ENCODE data around the gene SAMD10. TPM values are rescaled to one million over a fixed set of nuclear protein-coding genes. Genes with fewer than 3 reads are reported as not detected.
"Not testable (repeated sequence)": the region's sequence is repeated elsewhere in the genome, so short reads cannot be mapped to it uniquely, and the experiment has no call there.

Gene SAMD10
- polyA plus RNA-seq, 4 donors: 4.2 to 12.7 (median 7.2) TPM

DNA sequence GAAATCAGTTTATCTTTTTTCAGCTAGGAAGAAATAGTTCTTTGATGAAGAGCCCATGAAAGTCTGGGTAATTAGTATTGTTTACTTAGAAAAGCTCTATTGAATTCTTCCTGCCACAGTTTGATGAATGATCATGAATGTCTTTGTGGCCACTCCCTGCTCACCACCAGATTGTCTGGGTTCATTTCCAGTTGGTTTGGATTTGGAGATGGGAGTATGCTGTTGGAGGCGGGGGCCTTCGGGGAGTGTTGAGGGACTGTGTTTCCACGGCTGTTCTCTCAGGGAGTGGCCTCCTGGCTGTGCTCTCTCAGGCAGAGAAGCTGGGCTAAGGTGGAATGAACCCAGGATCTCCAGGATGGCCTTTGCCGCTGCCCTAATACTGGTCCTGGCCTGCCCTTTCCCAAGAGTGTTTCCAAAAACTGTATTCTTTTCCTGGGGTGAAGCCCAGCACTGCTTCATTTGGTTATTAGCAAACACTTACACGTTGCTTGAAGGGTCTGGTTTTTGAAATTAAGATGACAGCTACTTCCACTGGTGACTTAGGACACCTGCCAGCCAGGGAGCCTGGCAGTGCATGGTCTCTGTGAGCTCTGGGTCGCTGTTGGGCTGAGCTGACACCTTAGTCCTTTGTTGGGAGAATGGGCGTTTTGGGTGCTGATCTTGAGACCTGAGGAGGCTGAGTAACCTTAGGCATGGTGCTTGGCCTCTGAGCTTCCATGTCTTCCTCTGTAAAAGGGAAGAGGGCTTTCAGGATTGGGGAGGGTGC is 24.7 kb upstream of the SAMD10 start:
- no peak for DNase-seq (ENCODE audit: low read depth in 4 of 4, low spot score in 3 of 4)

DNA sequence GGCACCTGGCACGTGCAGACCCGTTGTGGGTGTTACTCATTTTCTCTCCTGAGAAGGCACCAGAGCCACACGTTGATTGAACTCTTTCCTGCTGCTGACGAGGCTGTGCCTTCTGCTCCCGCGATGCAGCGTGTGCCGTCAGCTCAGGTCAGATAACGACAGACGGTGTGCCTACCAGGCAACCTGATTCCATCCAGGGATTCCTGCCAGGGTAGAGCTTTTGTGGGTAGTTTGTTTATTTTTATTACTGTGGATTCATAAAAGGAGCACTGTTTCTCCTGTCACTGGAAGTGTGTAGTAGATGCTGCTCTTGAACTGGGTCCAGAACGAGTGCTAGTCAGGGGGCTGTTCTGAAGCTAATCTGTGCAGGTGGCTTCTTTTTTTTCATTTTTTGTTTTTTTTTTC is 22.2 kb upstream of the SAMD10 start:
- no peak for DNase-seq (ENCODE audit: low read depth in 4 of 4, low spot score in 3 of 4)

DNA sequence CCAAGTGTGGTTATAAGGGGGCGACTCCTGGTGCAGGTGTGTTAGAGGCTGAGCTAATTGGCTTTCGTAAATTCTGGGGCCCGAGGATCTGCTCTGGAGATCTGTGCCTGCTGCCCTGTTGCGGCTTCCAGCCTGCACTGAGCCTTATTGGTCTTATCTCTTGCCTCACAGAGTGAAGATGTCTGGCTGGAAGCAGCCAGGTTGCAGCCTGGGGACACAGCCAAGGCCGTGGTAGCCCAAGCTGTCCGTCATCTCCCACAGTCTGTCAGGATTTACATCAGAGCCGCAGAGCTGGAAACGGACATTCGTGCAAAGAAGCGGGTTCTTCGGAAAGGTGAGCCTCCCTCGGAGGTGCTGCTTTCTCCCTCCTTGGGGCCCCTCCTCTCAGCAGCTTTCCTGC is 21.5 kb upstream of the SAMD10 start:
- no peak for DNase-seq (ENCODE audit: low read depth in 4 of 4, low spot score in 3 of 4)

DNA sequence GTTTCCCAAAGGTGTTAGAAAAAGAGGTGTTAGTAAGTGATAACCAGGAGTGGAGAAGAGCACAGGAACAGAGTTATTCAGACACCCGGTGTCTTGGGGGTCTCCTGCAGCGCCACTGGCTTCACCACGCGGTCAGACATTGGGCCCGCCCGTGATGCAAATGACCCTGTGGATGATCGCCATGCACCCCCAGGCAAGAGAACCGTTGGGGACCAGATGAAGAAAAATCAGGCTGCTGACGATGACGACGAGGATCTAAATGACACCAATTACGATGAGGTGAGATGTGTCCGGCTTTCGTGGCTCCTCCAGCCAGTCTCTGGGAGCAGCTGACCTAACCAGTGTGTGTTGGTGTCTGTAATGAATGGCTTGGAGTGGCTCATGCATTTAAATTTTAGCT is 3.5 kb upstream of the SAMD10 start:
- DNase-seq (ENCODE audit: low read depth in 4 of 4, low spot score in 3 of 4): no peak

DNA sequence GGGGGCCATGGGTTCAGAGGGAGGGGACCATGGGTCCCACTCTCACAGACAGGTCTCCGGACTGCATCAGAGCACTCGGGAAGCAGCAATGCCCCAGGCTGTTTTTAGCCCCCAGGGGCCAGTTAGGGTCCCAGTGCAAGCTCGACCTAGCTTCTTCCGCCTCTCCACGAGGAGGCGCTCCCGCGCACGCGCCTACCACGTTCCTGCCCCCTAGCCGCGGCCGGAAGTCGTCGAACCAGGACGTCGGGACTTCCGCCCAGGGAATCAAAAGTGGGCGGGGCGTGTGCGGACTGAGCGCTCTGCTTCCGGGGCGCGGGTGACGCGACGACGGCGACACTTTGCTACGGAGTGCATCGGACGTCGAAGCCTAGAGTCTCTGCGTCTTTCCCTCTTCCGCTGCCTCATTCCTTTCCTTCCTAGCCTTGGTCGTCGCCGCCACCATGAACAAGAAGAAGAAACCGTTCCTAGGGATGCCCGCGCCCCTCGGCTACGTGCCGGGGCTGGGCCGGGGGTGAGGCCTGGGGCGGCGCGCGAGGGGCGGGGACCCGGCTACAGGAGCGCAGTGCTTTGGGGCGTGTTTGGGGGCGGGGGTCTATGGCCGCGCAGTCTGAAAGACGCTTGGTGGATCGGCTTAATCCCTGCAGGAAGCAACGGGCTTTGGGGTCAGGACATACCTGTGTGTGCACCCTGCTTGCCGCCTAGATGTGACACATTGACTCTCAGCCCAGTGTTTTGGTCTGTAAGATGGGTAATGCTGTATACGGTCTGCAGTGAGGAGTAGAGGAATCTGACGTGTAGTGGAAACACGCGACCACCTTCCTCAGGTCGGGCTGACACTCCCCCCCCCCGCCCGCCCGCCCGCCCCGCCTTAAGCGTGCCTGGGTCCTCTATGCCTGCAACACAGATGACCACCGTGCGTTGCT is 1.6 kb upstream of the SAMD10 start, which contains the start of gene PRPF6:
Gene PRPF6, plus strand, starts transcription at position 327 of the 923 bp plus-strand sequence. Its CDS starts 114 bp downstream, at position 441.
- DNase-seq (ENCODE audit: low read depth in 4 of 4, low spot score in 3 of 4): peak; percentile 82 to 88 (median 86)

DNA sequence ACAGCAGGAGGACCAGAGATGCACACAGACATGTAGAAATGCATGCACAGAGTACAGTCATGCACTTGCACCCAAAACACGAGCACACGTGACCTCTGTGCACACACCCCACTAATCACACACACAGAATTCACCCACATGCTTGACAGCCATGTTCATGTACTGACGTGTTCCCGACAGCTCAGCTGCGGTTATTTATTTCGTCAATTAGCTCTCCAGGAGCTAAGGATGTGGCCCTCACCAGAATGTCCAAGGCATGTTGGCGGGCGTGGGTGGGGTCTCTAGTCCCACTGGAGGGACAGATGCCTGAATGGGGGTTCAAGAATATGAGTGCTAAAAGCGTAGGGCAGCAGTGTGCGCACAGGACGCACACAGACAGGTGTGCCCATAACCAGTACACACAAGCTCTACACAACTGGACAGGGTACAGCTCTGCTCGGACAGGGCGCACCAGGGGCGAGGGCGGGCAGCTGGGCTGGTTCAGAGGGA is 919 bp upstream of the SAMD10 start:
- DNase-seq (ENCODE audit: low read depth in 4 of 4, low spot score in 3 of 4): no peak

DNA sequence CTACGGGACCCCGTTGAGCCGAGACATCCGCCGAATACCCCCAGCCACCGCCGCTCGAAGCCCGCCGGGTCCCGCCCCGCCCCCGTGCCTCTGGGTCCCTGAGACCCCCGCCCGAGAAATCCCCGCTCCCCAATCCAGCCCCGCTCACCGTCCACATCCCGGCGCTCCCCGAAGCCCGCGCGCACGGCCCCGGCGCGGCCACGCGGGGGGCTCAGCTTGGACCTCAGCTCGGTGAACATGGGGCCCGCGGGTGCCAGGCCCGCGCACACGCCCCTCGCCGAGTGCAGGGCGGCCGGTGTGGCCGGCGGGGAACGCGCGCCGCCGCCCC is 249 bp downstream of the SAMD10 start:
- DNase-seq (ENCODE audit: low read depth in 4 of 4, low spot score in 3 of 4): no peak

DNA sequence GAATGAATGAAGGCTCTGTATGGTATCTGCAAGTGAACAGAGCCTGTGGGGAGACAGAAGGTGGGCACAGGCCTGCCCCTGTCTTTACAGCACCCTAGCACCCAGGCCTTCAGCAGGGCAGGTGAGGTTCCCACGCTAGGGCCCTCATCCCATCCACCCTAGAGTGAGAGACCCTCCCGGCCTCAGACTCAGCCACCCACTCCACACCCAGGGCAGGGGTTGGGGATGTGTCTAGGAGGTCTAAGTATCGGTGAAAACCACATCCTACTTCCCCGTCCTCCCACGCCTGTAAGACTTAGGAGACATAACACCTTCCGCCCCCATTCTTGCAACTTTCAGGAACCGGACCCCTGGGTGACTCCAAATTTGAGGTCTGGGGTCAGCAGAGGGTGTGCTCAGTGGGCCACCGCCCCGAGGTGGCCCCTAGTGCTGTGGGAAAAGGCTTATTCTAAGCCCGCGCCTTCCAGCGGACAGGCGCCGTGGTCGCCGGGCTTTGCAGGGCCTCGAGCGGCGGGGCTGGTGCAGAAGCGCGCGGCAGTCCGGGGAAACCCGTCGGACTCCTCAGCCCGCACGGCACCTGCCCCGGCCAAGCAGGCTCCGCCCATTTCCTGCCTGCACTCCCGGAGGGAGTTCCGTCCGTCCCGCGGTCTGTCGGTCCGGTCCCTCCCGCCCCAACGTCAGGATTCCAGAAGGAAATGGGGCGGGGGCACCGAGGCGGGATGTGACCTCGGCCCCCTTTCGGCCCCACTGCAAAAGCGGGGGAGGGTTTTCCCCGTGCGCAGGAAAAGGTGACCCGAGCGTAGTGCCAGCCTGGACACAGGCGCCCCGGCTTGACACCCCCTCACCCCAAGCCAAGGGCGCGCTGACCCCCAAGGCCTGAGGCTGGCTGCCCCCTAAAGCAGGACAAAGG is 868 bp downstream of the SAMD10 start:
- no peak for DNase-seq (ENCODE audit: low read depth in 4 of 4, low spot score in 3 of 4)

DNA sequence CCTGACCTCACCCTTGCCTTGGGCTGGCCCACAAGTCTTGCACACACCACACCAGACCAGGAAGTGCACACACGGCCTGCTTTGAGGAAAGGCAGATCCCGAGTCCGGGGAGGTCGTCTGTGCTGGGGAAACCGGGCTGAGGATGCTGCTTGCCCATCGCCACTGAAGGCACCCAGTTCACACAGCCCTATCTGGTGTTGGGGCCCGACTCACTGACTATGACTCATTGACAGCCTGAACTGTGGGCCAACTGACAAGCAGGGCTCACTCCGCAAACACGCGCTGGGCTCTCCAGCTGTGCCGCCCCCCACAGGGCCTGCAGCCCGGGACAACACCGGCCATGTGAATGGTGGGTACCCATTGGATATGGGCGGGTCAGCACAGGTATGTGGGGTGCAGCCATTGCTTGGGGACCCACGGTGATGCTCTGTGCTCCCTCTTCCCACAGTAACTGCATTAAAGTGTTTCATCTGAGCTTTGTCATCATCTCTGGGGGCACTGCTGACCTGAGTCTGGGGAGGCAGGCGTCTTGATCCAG is 1.6 kb downstream of the SAMD10 start:
- no peak for DNase-seq (ENCODE audit: low read depth in 4 of 4, low spot score in 3 of 4)

DNA sequence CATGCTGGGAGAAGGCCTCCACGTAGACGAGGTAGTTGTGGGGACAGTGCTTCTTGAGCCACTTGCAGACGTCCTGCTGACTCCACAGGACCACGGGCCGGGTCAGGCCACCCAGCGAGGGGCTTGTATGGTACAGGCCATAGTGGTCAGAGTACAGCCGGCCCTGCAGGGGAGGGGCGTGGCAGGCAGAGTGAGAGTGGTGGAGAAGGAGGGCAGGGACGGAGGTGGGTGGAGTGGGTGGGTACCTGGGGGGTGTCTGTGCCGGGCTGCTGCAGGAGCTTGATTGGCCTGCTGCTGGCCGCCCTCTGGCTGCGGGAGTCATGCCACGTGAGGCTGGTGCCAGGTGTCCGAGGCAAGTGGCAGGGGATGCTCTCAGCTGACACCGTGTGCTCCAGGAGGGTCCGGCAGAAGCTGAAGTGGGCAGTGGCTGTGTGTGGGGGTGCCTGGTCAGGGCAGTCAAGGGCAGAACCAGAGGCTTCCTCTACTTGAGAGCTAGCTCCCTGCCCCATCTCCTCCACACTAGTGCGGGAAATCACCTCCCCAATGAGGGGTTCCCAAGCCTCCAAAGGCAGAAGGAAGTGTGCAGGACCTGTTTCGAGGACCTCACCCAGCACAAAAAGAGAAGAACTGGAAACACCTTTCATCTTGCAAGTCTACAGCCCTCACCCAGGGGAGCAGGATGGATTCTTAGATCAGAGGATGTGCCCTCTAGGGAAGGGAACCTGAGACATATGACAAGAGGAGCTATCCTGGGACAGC is 2.3 kb downstream of the SAMD10 start:
- DNase-seq (ENCODE audit: low read depth in 4 of 4, low spot score in 3 of 4): no peak

DNA sequence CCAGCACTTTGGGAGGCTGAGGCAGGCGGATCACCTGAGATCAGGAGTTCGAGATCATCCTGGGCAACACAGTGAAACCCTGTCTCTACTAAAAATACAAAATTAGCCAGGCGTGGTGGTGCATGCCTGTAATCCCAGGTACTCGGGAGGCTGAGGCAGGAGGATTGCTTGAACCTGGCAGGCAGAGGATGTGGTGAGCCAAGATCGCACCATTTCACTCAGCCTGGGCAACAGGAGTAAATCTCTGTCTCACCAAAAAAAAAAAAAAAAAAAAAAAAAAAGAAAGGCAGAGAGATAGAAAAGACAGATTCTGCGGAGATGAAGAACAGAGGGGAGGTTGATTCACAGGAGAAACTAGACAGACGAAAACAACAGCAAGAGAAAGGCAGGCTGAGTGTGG is 2.9 kb downstream of the SAMD10 start:
- DNase-seq (ENCODE audit: low read depth in 4 of 4, low spot score in 3 of 4): not testable (repeated sequence)

DNA sequence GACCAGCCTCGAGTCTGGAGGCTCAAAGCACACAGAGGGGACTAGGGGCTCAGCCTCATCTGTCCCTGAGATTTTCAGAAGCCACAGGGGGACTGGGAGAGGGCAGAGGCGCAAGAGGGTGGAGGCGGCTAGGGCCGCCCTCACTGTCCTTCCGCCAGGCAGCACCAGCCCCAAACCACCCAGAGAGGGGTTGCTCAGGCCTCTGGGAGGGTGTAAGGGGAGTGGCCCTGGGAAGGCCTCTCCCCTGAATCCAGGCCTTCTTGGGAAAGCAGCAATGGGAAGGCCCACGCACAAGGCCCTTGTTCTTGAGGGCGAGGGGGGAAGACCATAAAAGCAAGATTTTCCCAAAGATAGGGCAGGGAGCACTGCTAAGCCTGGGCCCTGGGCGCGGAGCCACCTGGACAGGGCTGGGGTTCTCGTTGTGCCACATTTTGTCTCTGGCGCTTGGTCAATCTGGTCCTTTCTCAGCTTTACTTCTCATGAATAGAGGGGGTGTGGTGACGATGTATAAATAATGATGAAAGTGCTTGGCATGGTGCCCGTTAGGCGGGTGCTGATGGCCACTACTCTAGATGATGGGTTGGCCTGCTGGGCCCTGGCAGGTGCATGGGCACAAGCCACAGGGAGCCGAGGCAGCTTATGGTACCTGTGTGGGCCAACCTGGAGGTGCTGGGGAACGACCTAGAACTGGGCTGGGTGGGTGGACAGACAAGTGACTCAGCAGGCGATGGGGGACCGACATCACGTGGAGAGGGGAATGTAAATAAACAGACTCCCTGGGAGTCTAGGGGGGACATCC is 4.8 kb downstream of the SAMD10 start:
- DNase-seq (ENCODE audit: low read depth in 4 of 4, low spot score in 3 of 4): no peak

DNA sequence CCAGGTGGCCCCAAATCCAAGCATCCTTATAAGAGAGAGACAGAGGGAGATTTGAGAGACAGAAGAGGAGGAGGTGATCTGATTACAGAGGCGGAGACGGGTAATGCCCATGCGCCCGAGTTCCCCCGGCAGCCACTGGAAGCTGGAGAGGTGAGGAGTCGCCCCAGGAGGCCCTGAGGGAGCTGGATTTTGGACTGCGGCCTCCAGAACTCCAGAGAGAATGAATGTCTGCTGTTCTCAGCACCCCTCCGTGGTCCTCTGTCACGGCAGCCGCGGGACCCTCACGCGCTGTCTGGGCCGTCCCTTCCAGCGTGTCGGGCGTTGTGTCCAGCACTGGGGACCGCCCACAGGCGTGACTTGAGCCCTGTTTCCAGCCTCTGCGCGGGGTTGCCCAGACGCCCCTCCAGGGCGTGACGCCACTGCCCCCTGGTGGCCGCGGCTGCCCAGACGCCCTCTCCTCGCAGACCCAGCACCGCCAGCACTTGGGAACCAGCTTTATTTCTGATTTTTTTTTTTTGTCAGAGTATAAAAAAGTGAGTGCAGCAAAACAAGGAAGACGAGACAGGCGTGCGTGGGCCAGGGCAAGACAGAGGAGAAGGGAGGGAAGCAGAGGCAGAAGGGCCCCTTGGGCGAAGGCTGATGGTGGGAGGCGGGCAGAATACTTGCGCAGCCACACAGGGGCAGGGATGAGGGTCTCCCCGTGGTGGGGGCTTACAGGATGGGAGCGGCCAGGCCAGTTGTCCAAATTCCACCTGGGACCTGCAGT is 5.6 kb downstream of the SAMD10 start:
- DNase-seq (ENCODE audit: low read depth in 4 of 4, low spot score in 3 of 4): peak in 2 of 4 donors; percentile 70 to 77

DNA sequence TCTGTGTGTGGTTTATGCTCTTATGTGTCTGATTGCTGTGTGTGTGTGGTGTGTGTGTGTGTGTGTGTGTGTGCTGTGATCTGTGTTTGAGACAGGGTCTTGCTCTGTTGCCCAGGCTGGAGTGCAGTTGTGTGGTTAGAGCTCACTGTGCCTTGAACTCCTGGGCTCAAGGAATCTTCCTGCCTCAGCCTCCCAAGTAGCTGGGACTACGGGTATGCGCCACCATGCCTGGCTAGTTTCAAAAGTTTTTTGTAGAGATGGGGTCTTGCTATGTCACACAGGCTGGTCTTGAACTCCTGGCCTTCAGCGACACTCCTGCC is 6.3 kb downstream of the SAMD10 start:
- no peak for DNase-seq (ENCODE audit: low read depth in 4 of 4, low spot score in 3 of 4)

DNA sequence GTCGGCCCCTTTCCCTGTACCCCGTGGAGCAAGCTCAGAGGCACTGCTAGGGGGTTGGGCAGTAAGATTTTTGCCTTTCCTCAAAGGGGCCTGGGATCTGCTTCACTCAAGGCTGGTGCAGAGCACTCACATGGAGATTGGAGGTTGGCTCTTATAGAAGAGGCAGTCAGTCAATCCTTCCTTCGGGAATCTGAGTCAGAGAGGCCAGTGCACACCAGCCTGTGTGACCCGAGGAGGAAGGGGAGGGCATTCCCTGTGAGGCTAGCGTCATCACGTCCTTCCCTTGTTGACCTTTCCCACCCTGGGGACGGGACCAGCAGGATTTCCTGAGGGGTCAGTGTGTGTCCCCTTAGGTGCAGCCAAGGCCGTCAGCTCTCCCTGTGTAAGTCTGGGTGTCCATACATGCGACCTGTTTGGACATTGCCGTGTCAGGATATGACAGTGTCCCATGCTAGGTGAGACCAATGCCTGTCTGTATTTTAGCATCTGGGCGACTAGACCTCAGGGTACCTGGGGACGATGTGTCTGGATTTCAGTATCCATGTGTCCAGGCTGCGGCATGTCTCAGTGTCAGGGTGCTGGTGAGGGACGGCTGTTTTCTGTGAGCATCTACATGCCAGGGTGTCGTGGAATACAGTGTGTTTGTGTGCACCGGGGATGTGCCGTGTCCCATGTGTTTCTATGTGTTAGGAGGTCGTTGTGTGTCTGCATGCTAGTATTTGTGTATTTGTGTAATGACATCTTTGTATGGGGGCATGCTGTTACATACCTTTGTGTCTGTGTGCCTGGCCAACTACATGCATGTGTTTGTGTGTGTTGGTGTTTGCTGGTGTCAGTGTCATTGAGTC is 6.9 kb downstream of the SAMD10 start:
- no peak for DNase-seq (ENCODE audit: low read depth in 4 of 4, low spot score in 3 of 4)

DNA sequence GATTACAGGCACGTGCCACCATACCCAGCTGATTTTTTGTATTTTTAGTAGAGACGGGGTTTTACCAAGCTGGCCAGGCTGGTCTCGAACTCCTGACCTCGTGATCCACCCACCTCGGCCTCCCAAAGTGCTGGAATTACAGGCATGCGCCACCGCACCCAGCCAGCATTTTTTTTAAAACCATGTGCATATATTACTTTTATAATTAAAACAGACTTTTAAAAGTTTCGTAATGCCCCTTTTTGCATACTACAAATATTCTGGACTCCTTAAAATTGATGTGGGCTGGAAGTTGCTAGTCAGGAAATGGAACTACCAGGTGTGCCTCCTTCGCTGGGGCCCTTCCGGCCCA is 7.5 kb downstream of the SAMD10 start:
- DNase-seq (ENCODE audit: low read depth in 4 of 4, low spot score in 3 of 4): not testable (repeated sequence)

DNA sequence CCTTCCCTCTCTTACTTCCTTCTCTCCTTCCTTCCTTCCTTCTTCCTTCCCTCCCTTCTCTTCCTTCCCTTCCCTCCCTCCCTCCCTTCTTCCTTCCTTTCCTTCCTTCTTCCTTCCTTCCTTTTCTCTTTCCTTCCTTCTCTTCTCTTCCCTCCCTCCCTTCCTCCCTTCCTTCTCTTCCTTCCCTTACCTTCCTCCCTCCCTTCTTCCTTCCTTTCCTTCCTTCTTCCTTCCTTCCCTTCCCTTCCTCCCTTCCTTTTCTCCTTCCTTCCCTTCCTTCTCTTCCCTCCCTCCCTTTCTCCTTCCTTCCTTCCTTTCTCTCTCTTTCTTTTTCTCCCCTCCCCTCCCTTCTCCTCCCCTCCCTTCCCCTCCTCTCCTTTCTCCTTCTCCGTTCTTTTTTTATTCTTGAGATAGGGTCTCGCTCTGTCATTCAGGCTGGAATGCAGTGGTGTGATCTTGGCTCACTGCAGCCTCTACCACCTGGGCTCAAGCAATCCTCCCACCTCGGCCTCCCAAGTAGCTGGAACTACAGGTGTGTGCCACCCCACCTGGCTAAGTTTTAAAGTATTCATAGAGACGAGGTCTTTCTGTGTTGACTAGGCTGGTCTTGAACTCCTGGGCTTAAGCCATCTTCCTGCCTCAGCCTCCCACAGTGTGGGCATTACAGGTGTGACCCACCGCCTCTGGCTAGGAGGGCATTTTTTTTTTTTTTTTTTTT is 8.6 kb downstream of the SAMD10 start:
- DNase-seq (ENCODE audit: low read depth in 4 of 4, low spot score in 3 of 4): no peak
